H1 (cell line): ENCODE results near the gene GXYLT1. TPM values are rescaled to one million over a fixed set of nuclear protein-coding genes. Genes with fewer than 3 reads are reported as not detected.
A peak's percentile ranks its signal among the peaks of the same experiment; 100 is the strongest.

Experiments
- CTCF ChIA-PET: fragments of 300-600 bp; sonication (Branson Sonifier 250); formaldehyde crosslinking; loops from one replicate; lab custom pipeline; 2021; ENCODE audit not compliant: partially characterized antibody; lab: Charles Lee
- POLR2A ChIA-PET: fragments of 300-600 bp; sonication (Branson Sonifier 250); formaldehyde crosslinking; loops from one replicate; lab custom pipeline; 2021; ENCODE audit warnings: inconsistent platforms; ENCODE audit not compliant: partially characterized antibody; lab: Charles Lee
- DNase-seq, 2 experiments: peaks; one replicate each; pipeline versions ENCODE4 v3.0.0 to v3.0.0-alpha.2; 2010 to 2022; ENCODE audit warnings: low spot score in 2 of 2, low read depth in 1 of 2, mixed read lengths in 1 of 2
- FAIRE-seq: peaks from 2 replicates; lab custom pipeline; 2011; peaks lifted over from hg19 to GRCh38; lab: Jason Lieb, UNC
- H2AFZ ChIP-seq: 2 replicates; pipeline ENCODE4 v1.8.1; 2012; ENCODE audit warnings: low read length, inconsistent platforms
- H2AK5ac ChIP-seq: 2 replicates; pipeline ENCODE4 v1.6.1; 2013; ENCODE audit warnings: low read depth, low read length
- H2BK120ac ChIP-seq: replicated peaks from 2 replicates; pipeline ENCODE3; 2013; ENCODE audit warnings: low read depth, low read length, inconsistent platforms
- H2BK12ac ChIP-seq: 2 replicates; pipeline ENCODE4 v1.6.1; 2013; ENCODE audit warnings: low read depth, low read length
- H2BK15ac ChIP-seq: 2 replicates; pipeline ENCODE4 v1.6.1; 2013; ENCODE audit warnings: low read length
- H2BK20ac ChIP-seq: 2 replicates; pipeline ENCODE4 v1.6.1; 2013; ENCODE audit warnings: low read length
- H2BK5ac ChIP-seq: 2 replicates; pipeline ENCODE4 v1.6.1; 2013; ENCODE audit warnings: low read depth, low read length
- H3K14ac ChIP-seq: 2 replicates; pipeline ENCODE4 v1.6.1; 2013; ENCODE audit warnings: inconsistent platforms; ENCODE audit not compliant: insufficient read length
- H3K18ac ChIP-seq: 2 replicates; pipeline ENCODE4 v1.6.1; 2013; ENCODE audit warnings: low read length; ENCODE audit errors: extremely low read depth
- H3K23ac ChIP-seq: 2 replicates; pipeline ENCODE4 v1.6.1; 2013; ENCODE audit warnings: inconsistent platforms; ENCODE audit not compliant: insufficient read length
- H3K23me2 ChIP-seq: 2 replicates; pipeline ENCODE4 v1.6.1; 2013; ENCODE audit warnings: low read depth, low read length
- H3K27ac ChIP-seq: 2 replicates; pipeline ENCODE4 v1.6.1; 2011; ENCODE audit warnings: low read depth, low read length, inconsistent platforms
- H3K27me3 ChIP-seq, 4 experiments: replicated peaks in 1 of 4; 1 replicate in 1 of 4; 2 replicates in 3 of 4; pipeline versions ENCODE4 v1.6.1 to v1.8.1; 2011 to 2013; ENCODE audit warnings: low read length in 3 of 4, mild to moderate bottlenecking in 3 of 4, inconsistent platforms in 2 of 4, mixed read lengths in 2 of 4, moderate library complexity in 1 of 4; ENCODE audit not compliant: control insufficient read depth in 3 of 4, insufficient read depth in 3 of 4; ENCODE audit errors: extremely low read depth in 1 of 4
- H3K36me3 ChIP-seq, 4 experiments: 2 replicates each; pipeline versions ENCODE4 v1.6.1 to v1.8.1; 2011 to 2013; ENCODE audit warnings: mild to moderate bottlenecking in 4 of 4, low read length in 3 of 4, moderate library complexity in 2 of 4, control low read depth in 1 of 4, inconsistent platforms in 1 of 4; ENCODE audit not compliant: insufficient read depth in 4 of 4, control insufficient read depth in 2 of 4
- H3K4ac ChIP-seq: replicated peaks from 2 replicates; pipeline ENCODE3; 2013; ENCODE audit warnings: low read length, low read depth, mixed read lengths, inconsistent platforms; ENCODE audit not compliant: insufficient read length
- H3K4me1 ChIP-seq, 4 experiments: replicated peaks in 1 of 4; 1 replicate in 1 of 4; 2 replicates in 3 of 4; pipeline versions ENCODE4 v1.6.1 to v1.8.1; 2011 to 2013; ENCODE audit warnings: low read length in 3 of 4, inconsistent platforms in 2 of 4, mixed read lengths in 1 of 4; ENCODE audit not compliant: insufficient read depth in 4 of 4, control insufficient read depth in 3 of 4
- H3K4me2 ChIP-seq, 2 experiments: 2 replicates each; pipeline versions ENCODE4 v1.6.1 to v1.8.1; 2011 to 2013; ENCODE audit warnings: low read depth in 2 of 2, low read length in 2 of 2, control low read depth in 1 of 2, inconsistent platforms in 1 of 2, mild to moderate bottlenecking in 1 of 2; ENCODE audit not compliant: insufficient read depth in 1 of 2
- H3K4me3 ChIP-seq, 4 experiments: fragments of 200-600, 300-600 bp in 1 of 4; sonication (generic), shearing (Covaris generic), sonication (Bioruptor Twin) in 1 of 4; 2 replicates each; pipeline versions ENCODE4 v1.5.1 to v1.8.1; 2011 to 2016; ENCODE audit warnings: low read length in 4 of 4, low read depth in 3 of 4, control low read depth in 2 of 4, inconsistent platforms in 2 of 4, mild to moderate bottlenecking in 2 of 4, mixed read lengths in 1 of 4, moderate library complexity in 1 of 4; ENCODE audit not compliant: insufficient read depth in 2 of 4; ENCODE audit errors: extremely low read depth in 1 of 4
- H3K56ac ChIP-seq: replicated peaks from 2 replicates; pipeline ENCODE3; 2013; ENCODE audit warnings: low read depth, mild to moderate bottlenecking, mixed read lengths, low read length, inconsistent platforms; ENCODE audit not compliant: insufficient read length
- H3K79me1 ChIP-seq: 2 replicates; pipeline ENCODE4 v1.6.1; 2013; ENCODE audit warnings: low read depth, low read length, control low read depth
- H3K79me2 ChIP-seq, 2 experiments: 2 replicates each; pipeline versions ENCODE4 v1.6.1 to v1.8.1; 2012 to 2013; ENCODE audit warnings: low read length in 2 of 2, mild to moderate bottlenecking in 2 of 2, inconsistent platforms in 1 of 2; ENCODE audit not compliant: insufficient read depth in 2 of 2, control insufficient read depth in 1 of 2
- H3K9ac ChIP-seq, 4 experiments: replicated peaks in 1 of 4; 1 replicate in 1 of 4; 2 replicates in 3 of 4; pipeline versions ENCODE4 v1.6.1 to v1.8.1; 2011 to 2013; ENCODE audit warnings: low read depth in 3 of 4, low read length in 3 of 4, control low read depth in 2 of 4, mild to moderate bottlenecking in 2 of 4, moderate library complexity in 2 of 4, inconsistent platforms in 1 of 4; ENCODE audit errors: extremely low read depth in 1 of 4
- H3K9me3 ChIP-seq, 2 experiments: 2 replicates each; pipeline versions ENCODE4 v1.6.1 to v1.8.1; 2012 to 2013; ENCODE audit warnings: mild to moderate bottlenecking in 2 of 2, moderate library complexity in 2 of 2, control low read depth in 1 of 2, inconsistent platforms in 1 of 2, low read depth in 1 of 2, low read length in 1 of 2, mixed read lengths in 1 of 2; ENCODE audit not compliant: insufficient read depth in 2 of 2
- H4K20me1 ChIP-seq, 2 experiments: replicated peaks in 1 of 2; 2 replicates each; pipeline versions ENCODE3 to v1.8.1; 2011 to 2013; ENCODE audit warnings: inconsistent platforms in 2 of 2, low read length in 2 of 2, mild to moderate bottlenecking in 1 of 2; ENCODE audit not compliant: insufficient read depth in 2 of 2, control insufficient read depth in 1 of 2
- H4K5ac ChIP-seq: 2 replicates; pipeline ENCODE4 v1.6.1; 2013; ENCODE audit warnings: low read length, low read depth, mixed read lengths, inconsistent platforms; ENCODE audit not compliant: insufficient read length
- H4K8ac ChIP-seq: 2 replicates; pipeline ENCODE4 v1.8.0; 2013; ENCODE audit warnings: mild to moderate bottlenecking, moderate library complexity, low read length, inconsistent platforms; ENCODE audit not compliant: insufficient read depth; ENCODE audit errors: extremely low read depth
- H4K91ac ChIP-seq: replicated peaks from 2 replicates; pipeline ENCODE3; 2013; ENCODE audit warnings: low read length, mixed read lengths, inconsistent platforms; ENCODE audit not compliant: insufficient read length
- CBX8 ChIP-seq: fragments of 300-800, 300-1000 bp; sonication (generic); IDR thresholded peaks from 2 replicates; pipeline ENCODE4 v1.7.1; 2016; ENCODE audit warnings: low read depth, low read length, borderline replicate concordance
- SRF ChIP-seq: IDR thresholded peaks from 2 replicates; pipeline ENCODE4 v1.6.1; 2011; ENCODE audit warnings: mild to moderate bottlenecking, low read depth, low read length, moderate library complexity
- SUZ12 ChIP-seq: fragments of 200-600 bp; sonication (generic); IDR thresholded peaks from 2 replicates; pipeline ENCODE4 v1.6.1; 2012; ENCODE audit warnings: mild to moderate bottlenecking, inconsistent platforms, low read length, moderate library complexity, mixed read lengths
- WGBS, 2 experiments: shearing (Covaris generic) in 1 of 2; methylation state at CpG; one replicate each; pipeline versions ENCODE4 v1.1.6 to v1.1.7; 2013 to 2015; ENCODE audit warnings: low lambda C conversion rate in 2 of 2, mixed read lengths in 2 of 2, inconsistent platforms in 1 of 2, low coverage in 1 of 2, missing lambda C conversion rate in 1 of 2; ENCODE audit not compliant: insufficient replicate concordance in 2 of 2, insufficient coverage in 1 of 2, insufficient read length in 1 of 2; ENCODE audit errors: extremely low coverage in 1 of 2, missing lambda C conversion rate in 1 of 2; 5-methylcytosine and 5-hydroxymethylcytosine counted together
- long read RNA-seq, 2 experiments: library from RNA in 1 of 2; library from capped mRNA in 1 of 2; stranded (forward); transcript quantifications; one replicate each; pipeline ENCODE4 v2.0.0, GENCODE V29; 2021; ENCODE audit warnings: inconsistent platforms in 1 of 2
- polyA minus RNA-seq, 3 experiments: library from RNA; depleted of rRNA, polyadenylated mRNA; stranded (reverse); fragments of >200 nt; gene quantifications; 1 replicate in 2 of 3; 2 replicates in 1 of 3; pipeline ENCODE4 v1.2.3, GENCODE V29; 2011
- polyA plus RNA-seq, 7 experiments: library from polyadenylated mRNA; depleted of rRNA in 3 of 7; stranded (reverse) in 5 of 7; unstranded in 2 of 7; fragments of >200 nt in 5 of 7; fragments of 200-250 nt in 2 of 7; gene quantifications; 1 replicate in 5 of 7; 2 replicates in 1 of 7; 4 replicates in 1 of 7; pipeline versions ENCODE4 v1.2.1 to v1.2.3, GENCODE V29; 2011 to 2013; ENCODE audit warnings: missing spikeins in 2 of 7, mixed read lengths in 2 of 7
- total RNA-seq: library from RNA; stranded (reverse); fragmentation: NEBNext Ultra II Directional; extraction: Animal tissue kit (Norgen Biotek cat#: 25700); gene quantifications from 2 replicates; pipeline ENCODE4 v1.2.1, GENCODE V29; 2021

The GXYLT1 gene
- total RNA-seq: 10.0 and 10.7 TPM in 2 replicates
- polyA plus RNA-seq (2011; rRNA removed): 1.9 and 3.1 TPM in 2 replicates
- 4.0 TPM for polyA plus RNA-seq (2011; cell fraction: cytosol; rRNA removed)
- polyA plus RNA-seq (2011; cell fraction: nucleus; rRNA removed): 2.2 TPM
- 3.9 to 7.5 TPM (median 5.1 TPM) in 4 replicates for polyA plus RNA-seq (2012, experiment 1 of 2)
- polyA plus RNA-seq (2012, experiment 2 of 2): 0.29 TPM
- polyA plus RNA-seq (2013, experiment 1 of 2): 6.9 TPM
- 7.5 TPM for polyA plus RNA-seq (2013, experiment 2 of 2)
- 4.0 and 8.6 TPM in 2 replicates for polyA minus RNA-seq (2011; rRNA and poly(A)+ RNA removed)
- 5.4 TPM for polyA minus RNA-seq (2011; cell fraction: cytosol; rRNA and poly(A)+ RNA removed)
- polyA minus RNA-seq (2011; cell fraction: nucleus; rRNA and poly(A)+ RNA removed): 8.6 TPM
- long read RNA-seq, experiment 1, full-length matches to known transcripts: 1 of 7 reads
- long read RNA-seq, experiment 1, partial matches to known transcripts: 0 of 7 reads
- long read RNA-seq, experiment 1, other reads (novel, unspliced or antisense): 6 of 7 reads
- long read RNA-seq, experiment 2, partial matches to known transcripts: 0 of 1 reads
- long read RNA-seq, experiment 2, other reads (novel, unspliced or antisense): 1 of 1 reads

- Histone ChIP-seq H2BK20ac (peak within 1 kb of the TSS; percentile 62; the same call in 1 of the 2 replicates), H3K9me3 (no peaks in the 10 kb centered on the region), H4K20me1 (peaks cover 2 to 12% of the 10 kb centered on the region in 2 experiments), H3K9ac (peak within 1 kb of the TSS; percentile 45 to 92 (median 65)), H3K79me1 (peaks cover 4% of the 10 kb centered on the region; the same call in 1 of the 2 replicates), H4K5ac (no peak within 1 kb of the TSS), H2AK5ac (no peak within 1 kb of the TSS), H4K91ac (no peak within 1 kb of the TSS), H3K23me2 (peaks cover 11% of the 10 kb centered on the region), H3K56ac (no peak within 1 kb of the TSS), H2BK120ac (no peak within 1 kb of the TSS), H3K18ac (peak within 1 kb of the TSS; percentile 78), H3K14ac (no peak within 1 kb of the TSS), H4K8ac (peak within 1 kb of the TSS; percentile 87), H3K4me2 (peak within 1 kb of the TSS; percentile 83 to 99), H3K27me3 (peaks cover 0 to 11% (median 0%) of the 10 kb centered on the region in 4 experiments; a peak in 3 of 7 replicates), H3K4ac (peak within 1 kb of the TSS; percentile 22), H2BK12ac (peak within 1 kb of the TSS; percentile 68), H3K36me3 (no peaks in the 10 kb centered on the region), H3K4me3 (peak within 1 kb of the TSS; percentile 60 to 83 (median 80)), H3K27ac (no peak within 1 kb of the TSS; the same call in 1 of the 2 replicates), H2BK15ac (peak within 1 kb of the TSS; percentile 84; the same call in 1 of the 2 replicates), H2BK5ac (peak within 1 kb of the TSS; percentile 64; the same call in 1 of the 2 replicates), H3K79me2 (peaks cover 3 to 36% of the 10 kb centered on the region in 2 experiments; a peak in 3 of 4 replicates), H3K23ac (no peak within 1 kb of the TSS), H2AFZ (peak within 1 kb of the TSS; percentile 82), H3K4me1 (peaks cover 4 to 12% (median 8%) of the 10 kb centered on the region in 4 experiments; a peak in 5 of 7 replicates)
- POLR2A ChIA-PET: interaction anchor here (0.7 to 1.4 kb wide), 5 partner anchors 95 to 617 kb away, joined by 3 to 6 read pairs (median 3); partner anchors contain the start of genes PPHLN1 and ZCRB1
- FAIRE-seq: no peak
- DNase-seq: peak; percentile 65 to 85
- whole genome bisulfite sequencing, 2 experiments: 7% methylated on average over 62 of the region's 106 CpGs; no CpG with 5 or more reads in 1 of the 2 experiments
- CTCF ChIA-PET: interaction anchor here (0.6 to 1.6 kb wide), 6 partner anchors 10 to 227 kb away, joined by 3 to 5 read pairs (median 3); no protein-coding TSS in a partner anchor
- TF ChIP-seq SRF (no peak), SUZ12 (no peak), CBX8 (no peak)
These were observed at the start of gene GXYLT1 for GRCh38 chr12:42144408-42145196. GXYLT1 (minus strand) TSS chr12:42144874; CDS start chr12:42144646, 228 bp downstream.
